ENCODE measurements around the gene GMPR. TPM values are rescaled to one million over a fixed set of nuclear protein-coding genes. Genes with fewer than 3 reads are reported as not detected.

The GMPR gene
- total RNA-seq, 4 donors from 2014 or later = 3.2 to 6.8 (median 4.8) TPM

GRCh38 chr6:16337295-16337975 is 99.0 kb downstream of the GMPR start:
- TF ChIP-seq, protein P1, sequence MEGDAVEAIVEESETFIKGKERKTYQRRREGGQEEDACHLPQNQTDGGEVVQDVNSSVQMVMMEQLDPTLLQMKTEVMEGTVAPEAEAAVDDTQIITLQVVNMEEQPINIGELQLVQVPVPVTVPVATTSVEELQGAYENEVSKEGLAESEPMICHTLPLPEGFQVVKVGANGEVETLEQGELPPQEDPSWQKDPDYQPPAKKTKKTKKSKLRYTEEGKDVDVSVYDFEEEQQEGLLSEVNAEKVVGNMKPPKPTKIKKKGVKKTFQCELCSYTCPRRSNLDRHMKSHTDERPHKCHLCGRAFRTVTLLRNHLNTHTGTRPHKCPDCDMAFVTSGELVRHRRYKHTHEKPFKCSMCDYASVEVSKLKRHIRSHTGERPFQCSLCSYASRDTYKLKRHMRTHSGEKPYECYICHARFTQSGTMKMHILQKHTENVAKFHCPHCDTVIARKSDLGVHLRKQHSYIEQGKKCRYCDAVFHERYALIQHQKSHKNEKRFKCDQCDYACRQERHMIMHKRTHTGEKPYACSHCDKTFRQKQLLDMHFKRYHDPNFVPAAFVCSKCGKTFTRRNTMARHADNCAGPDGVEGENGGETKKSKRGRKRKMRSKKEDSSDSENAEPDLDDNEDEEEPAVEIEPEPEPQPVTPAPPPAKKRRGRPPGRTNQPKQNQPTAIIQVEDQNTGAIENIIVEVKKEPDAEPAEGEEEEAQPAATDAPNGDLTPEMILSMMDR (IDR thresholded peaks at IDR 0.05; ENCODE audit: low read depth) = no peak

DNA sequence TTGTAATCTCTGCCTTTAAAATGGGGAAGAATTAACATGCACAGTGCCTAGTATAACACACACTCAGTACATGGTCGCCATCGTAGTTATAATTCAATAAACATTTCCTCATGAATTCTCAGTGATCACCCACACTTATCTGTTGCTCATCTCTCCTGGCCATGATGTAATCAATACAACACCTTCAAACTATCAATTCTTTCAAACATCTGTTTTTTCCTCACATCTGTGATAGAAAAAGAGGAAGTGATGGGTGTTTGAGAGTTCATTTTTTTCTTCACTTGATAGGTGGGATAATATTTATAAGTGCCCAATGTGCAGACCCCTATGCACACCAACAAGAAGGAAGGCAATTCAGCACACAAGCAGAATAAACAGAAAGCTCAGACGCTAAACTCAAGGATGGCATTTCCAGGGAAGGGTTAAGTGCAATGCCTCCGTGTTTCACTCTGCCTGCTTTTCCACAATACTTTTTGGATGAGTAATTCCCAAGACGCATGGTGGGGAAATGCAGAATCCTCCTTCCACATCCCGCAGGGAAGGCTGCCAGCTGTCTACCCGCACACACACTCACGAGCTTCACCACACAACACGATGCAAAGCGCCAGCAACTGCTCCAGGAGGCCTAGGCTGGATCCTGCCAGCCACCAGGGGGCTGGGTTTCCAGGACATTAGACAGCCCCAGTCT is 100.3 kb downstream of the GMPR start:
- TF ChIP-seq, protein P1 (IDR thresholded peaks at IDR 0.05; ENCODE audit: low read depth) = no peak

GRCh38 chr6:16339265-16339587 is 100.8 kb downstream of the GMPR start:
- TF ChIP-seq, protein P1 (IDR thresholded peaks at IDR 0.05; ENCODE audit: low read depth) = no peak

- TF ChIP-seq, protein P1 (IDR thresholded peaks at IDR 0.05; ENCODE audit: low read depth) = no peak
These were observed 105.2 kb downstream of the GMPR start for GRCh38 chr6:16343593-16343992.

DNA sequence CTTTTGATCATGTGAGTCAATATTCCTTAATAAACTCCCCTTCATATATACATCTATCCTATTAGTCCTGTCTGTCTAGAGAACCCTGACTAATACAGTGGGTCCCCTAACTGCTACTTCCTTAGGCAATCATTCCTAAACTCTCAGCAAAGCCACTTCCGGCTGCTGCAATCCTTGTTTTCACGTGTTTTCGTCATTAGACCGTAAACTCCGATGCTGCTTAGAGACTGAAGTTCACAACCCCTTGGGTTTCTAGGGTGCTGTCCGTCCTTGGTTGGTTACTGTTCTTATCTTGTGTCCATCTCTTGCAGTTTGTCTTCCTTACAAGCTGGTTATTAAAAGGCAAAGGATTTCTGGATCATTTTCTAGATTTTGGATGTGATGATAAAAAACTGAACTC is 106.4 kb downstream of the GMPR start:
- TF ChIP-seq, protein P1 (IDR thresholded peaks at IDR 0.05; ENCODE audit: low read depth) = no peak

Small RNA genes within 50 kb of the gene (small RNA-seq; reads per million reads assigned to genes)
- gene RF00019 (0.49 reads per million), gene RNU6-1114P (not detected)

Other genes with a start within 250 kb of the GMPR start
- 10 to 100 TPM; 32.0 to 54.6 (median 41.9) TPM for gene MYLIP, start 109.5 kb upstream of the GMPR start, total RNA-seq